ENCODE measurements around the gene SMIM9. TPM values are rescaled to one million over a fixed set of nuclear protein-coding genes. Genes with fewer than 3 reads are reported as not detected.

SMIM9 gene
- total RNA-seq, 4 donors from 2014 or later, result not detected

DNA sequence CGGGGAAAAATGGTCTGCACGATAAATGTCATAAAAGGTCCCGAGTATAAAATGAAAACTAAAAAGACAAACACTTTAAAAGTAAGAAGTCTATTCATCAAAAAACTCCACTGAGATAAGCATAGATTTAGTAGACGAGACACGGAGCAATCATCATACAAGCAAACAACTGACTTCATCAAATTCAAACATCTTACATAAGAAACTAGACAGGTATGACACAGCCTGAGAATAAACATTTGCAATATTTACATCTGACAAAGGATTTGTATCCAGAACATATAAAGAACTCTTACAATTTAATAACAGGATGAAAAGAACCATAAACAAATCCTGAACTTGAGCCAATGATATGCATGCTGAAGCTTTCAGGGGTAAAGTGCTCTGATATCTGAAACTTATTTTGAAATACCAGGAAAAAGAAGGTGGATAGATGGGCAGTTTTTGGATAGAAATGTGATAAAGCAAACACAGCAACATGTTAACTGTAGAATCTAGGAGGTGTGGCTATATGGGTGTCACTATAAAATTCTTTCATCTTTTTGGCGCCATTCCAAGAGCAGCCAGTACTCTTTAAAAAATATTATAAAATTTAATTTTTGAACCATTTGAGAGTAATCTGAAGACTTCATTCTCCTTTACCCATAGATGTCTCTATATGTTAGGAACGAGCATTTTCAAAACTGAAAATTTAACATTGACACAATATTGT is 41.2 kb downstream of the SMIM9 start:
- H3K36me3 ChIP-seq, result no peaks in the 10 kb centered on the region
- H3K9me3 ChIP-seq, result no peaks in the 10 kb centered on the region
- H3K4me1 ChIP-seq, result no peaks in the 10 kb centered on the region
- H3K4me3 ChIP-seq, result no peak overlapping the region
- H3K27me3 ChIP-seq, result no peaks in the 10 kb centered on the region
- no peak for DNase-seq
- TF ChIP-seq CTCF (IDR thresholded peaks at IDR 0.05) (no peak), POLR2A (IDR thresholded peaks at IDR 0.05) (no peak)
- no peak overlapping the region for H3K27ac ChIP-seq

GRCh38 chrX:154791939-154792338 is 42.5 kb downstream of the SMIM9 start:
- TF ChIP-seq POLR2A (IDR thresholded peaks at IDR 0.05), result no peak
- no peak for TF ChIP-seq CTCF (IDR thresholded peaks at IDR 0.05)
- no peaks in the 10 kb centered on the region for H3K9me3 ChIP-seq
- no peaks in the 10 kb centered on the region for H3K36me3 ChIP-seq
- no peak for DNase-seq
- H3K27me3 ChIP-seq, result no peaks in the 10 kb centered on the region
- no peak overlapping the region for H3K4me3 ChIP-seq
- H3K4me1 ChIP-seq, result no peaks in the 10 kb centered on the region
- H3K27ac ChIP-seq, result no peak overlapping the region

GRCh38 chrX:154791467-154791866 is 43.0 kb downstream of the SMIM9 start:
- H3K36me3 ChIP-seq, result no peaks in the 10 kb centered on the region
- H3K4me3 ChIP-seq, result no peak overlapping the region
- no peak for TF ChIP-seq CTCF (IDR thresholded peaks at IDR 0.05)
- TF ChIP-seq POLR2A (IDR thresholded peaks at IDR 0.05), result no peak
- no peak for DNase-seq
- no peak overlapping the region for H3K27ac ChIP-seq
- no peaks in the 10 kb centered on the region for H3K9me3 ChIP-seq
- H3K4me1 ChIP-seq, result no peaks in the 10 kb centered on the region
- no peaks in the 10 kb centered on the region for H3K27me3 ChIP-seq

DNA sequence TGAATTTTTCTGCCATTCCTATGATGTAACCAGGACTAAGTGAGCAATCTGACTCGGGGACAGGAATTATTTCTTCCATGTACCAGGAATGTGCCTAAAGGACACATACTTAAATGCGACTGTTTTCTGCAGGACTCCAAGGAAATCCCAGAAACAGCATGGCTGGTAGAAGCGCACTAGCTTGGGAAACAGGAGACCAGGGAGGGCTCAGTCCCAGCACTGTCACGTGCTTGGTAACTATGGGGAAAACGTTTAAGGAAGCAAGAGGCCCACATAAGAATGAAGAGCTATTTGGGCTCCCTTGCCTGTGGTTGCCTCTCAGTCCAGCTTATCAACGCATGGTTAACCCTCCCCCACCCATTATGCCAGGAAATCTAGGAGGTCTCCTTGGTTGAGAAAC is 48.7 kb downstream of the SMIM9 start:
- no peak for TF ChIP-seq CTCF (IDR thresholded peaks at IDR 0.05)
- TF ChIP-seq POLR2A (IDR thresholded peaks at IDR 0.05), result no peak
- H3K9me3 ChIP-seq, result no peaks in the 10 kb centered on the region

DNA sequence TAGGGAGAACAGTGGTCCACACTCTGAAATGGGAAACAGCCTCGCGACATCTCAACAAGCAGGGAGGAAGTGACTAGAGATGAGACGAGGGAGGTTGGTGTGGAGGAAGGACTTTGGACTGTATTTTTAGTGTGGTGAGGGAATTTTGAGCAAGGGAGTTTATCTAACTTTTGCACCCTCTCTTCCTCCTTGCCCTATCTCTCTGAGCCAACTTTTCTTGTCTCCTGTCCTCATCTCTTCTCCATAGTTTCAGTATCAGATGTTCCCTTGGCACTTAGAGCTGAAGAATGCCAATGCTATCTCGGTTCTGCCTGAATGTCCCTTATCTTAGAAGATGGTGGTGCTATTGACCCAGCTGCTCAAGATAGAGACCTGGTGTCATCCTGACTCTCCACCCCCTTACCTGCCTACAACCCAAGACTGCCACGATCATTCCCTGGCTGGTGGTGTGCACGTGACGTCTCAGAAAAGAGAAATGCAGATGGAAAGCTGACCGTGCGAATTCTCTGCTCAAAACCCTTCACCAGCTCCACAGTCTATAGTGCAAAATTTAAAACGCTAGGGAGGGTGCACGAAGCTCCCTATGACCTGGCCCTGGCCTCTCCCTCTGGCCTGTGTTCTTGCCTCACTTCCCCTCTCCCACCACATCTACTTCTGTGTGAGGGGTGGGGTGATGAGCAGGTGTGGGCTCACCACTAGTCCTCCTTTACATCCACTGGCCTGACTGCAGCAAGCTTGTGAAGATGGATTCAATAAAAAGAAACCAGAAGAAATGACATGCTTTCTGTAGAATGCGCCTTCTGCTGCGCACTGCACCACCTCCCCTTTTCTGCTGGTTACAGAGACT is 50.1 kb downstream of the SMIM9 start:
- Histone ChIP-seq H3K4me3 (no peak overlapping the region), H3K27me3 (no peaks in the 10 kb centered on the region), H3K36me3 (peaks cover 0 to 6% (median 0%) of the 10 kb centered on the region in 3 donors), H3K27ac (no peak overlapping the region), H3K9me3 (no peaks in the 10 kb centered on the region), H3K4me1 (no peaks in the 10 kb centered on the region)
- TF ChIP-seq POLR2A (IDR thresholded peaks at IDR 0.05) (no peak), CTCF (IDR thresholded peaks at IDR 0.05) (no peak)
- DNase-seq, result no peak

More for the DNA sequence above, 48.7 kb downstream of the SMIM9 start:
- no peak for DNase-seq
- H3K27me3 ChIP-seq, result no peaks in the 10 kb centered on the region
- H3K4me1 ChIP-seq, result no peaks in the 10 kb centered on the region
- peaks cover 0 to 6% (median 0%) of the 10 kb centered on the region in 3 donors for H3K36me3 ChIP-seq
- H3K27ac ChIP-seq, result no peak overlapping the region
- H3K4me3 ChIP-seq, result no peak overlapping the region
